Neural cell (in vitro differentiated cells): ENCODE measurements around the gene FER1L5. TPM values are rescaled to one million over a fixed set of nuclear protein-coding genes. Genes with fewer than 3 reads are reported as not detected.

Experiments used
- H2AFZ ChIP-seq: fragments of 200-600, 300-800 bp; sonication (generic), shearing (Covaris generic); 2 replicates; pipeline ENCODE4 v1.6.0; 2014; ENCODE audit warnings: low read depth, mild to moderate bottlenecking, antibody characterized with exemption, low read length, moderate library complexity
- H3F3A ChIP-seq: fragments of 200-600 bp; shearing (Covaris generic); 2 replicates; pipeline ENCODE4 v1.6.1; 2016; ENCODE audit warnings: mild to moderate bottlenecking, moderate library complexity, mixed read lengths, antibody characterized with exemption, low read length; ENCODE audit not compliant: insufficient read depth, poor library complexity, severe bottlenecking
- H3K27ac ChIP-seq: fragments of 200-600, 300-800 bp; sonication (generic), shearing (Covaris generic); 2 replicates; pipeline ENCODE4 v1.5.1; 2014; ENCODE audit warnings: mild to moderate bottlenecking, low read length, moderate library complexity
- H3K27me3 ChIP-seq: fragments of 300-800, 200-600 bp; sonication (generic), shearing (Covaris generic); 2 replicates; pipeline ENCODE4 v1.6.0; 2014; ENCODE audit warnings: mild to moderate bottlenecking, low read depth, low read length, moderate library complexity; ENCODE audit not compliant: insufficient read depth
- H3K36me3 ChIP-seq: fragments of 300-800, 200-600 bp; sonication (generic), shearing (Covaris generic); 2 replicates; pipeline ENCODE4 v1.5.1; 2014; ENCODE audit warnings: mild to moderate bottlenecking, antibody characterized with exemption, low read length, moderate library complexity; ENCODE audit not compliant: insufficient read depth
- H3K4me2 ChIP-seq: fragments of 300-800, 200-600 bp; sonication (generic), shearing (Covaris generic); 2 replicates; pipeline ENCODE4 v1.6.0; 2014; ENCODE audit warnings: mild to moderate bottlenecking, low read length
- H3K4me3 ChIP-seq: fragments of 300-800, 200-600 bp; sonication (generic), shearing (Covaris generic); 2 replicates; pipeline ENCODE4 v1.5.1; 2014; ENCODE audit warnings: mild to moderate bottlenecking, low read length, moderate library complexity
- H3K79me2 ChIP-seq: fragments of 200-600 bp; shearing (Covaris generic); replicated peaks from 2 replicates; pipeline ENCODE4 v1.6.0; 2014; ENCODE audit warnings: mild to moderate bottlenecking, low read length, moderate library complexity; ENCODE audit not compliant: insufficient read depth
- H3K9ac ChIP-seq: fragments of 300-800, 200-600 bp; sonication (generic), shearing (Covaris generic); 2 replicates; pipeline ENCODE4 v1.6.1; 2016; ENCODE audit warnings: mild to moderate bottlenecking, low read length, mixed read lengths
- H3K9me2 ChIP-seq: fragments of 200-600 bp; shearing (Covaris generic); 2 replicates; pipeline ENCODE4 v1.6.1; 2016; ENCODE audit warnings: mild to moderate bottlenecking, low read length, mixed read lengths; ENCODE audit not compliant: insufficient read depth
- H3K9me3 ChIP-seq: fragments of 200-600, 300-800 bp; sonication (generic), shearing (Covaris generic); 2 replicates; pipeline ENCODE4 v1.6.1; 2016; ENCODE audit warnings: mild to moderate bottlenecking, mixed run types, low read length, moderate library complexity, mixed read lengths
- H4K20me1 ChIP-seq: fragments of 200-600 bp; shearing (Covaris generic); 2 replicates; pipeline ENCODE4 v1.6.1; 2016; ENCODE audit warnings: mild to moderate bottlenecking, mixed run types; ENCODE audit not compliant: insufficient read depth
- EP300 ChIP-seq: fragments of 450-650 bp; conservative IDR thresholded peaks from 2 replicates; pipeline ENCODE4 v1.6.1; 2014; ENCODE audit warnings: antibody characterized with exemption, mild to moderate bottlenecking, moderate library complexity; ENCODE audit not compliant: poor library complexity, severe bottlenecking
- EZH2 ChIP-seq: fragments of 200-600, 300-800 bp; shearing (Covaris generic), sonication (generic); IDR thresholded peaks from 2 replicates; pipeline ENCODE4 v1.6.1; 2014; ENCODE audit warnings: antibody characterized with exemption, low read length, borderline replicate concordance, mild to moderate bottlenecking; ENCODE audit not compliant: insufficient read depth, poor library complexity, severe bottlenecking
- MXI1 ChIP-seq: fragments of 450-650 bp; conservative IDR thresholded peaks from 2 replicates; pipeline ENCODE4 v1.6.1; 2014; ENCODE audit warnings: antibody characterized with exemption, mild to moderate bottlenecking; ENCODE audit not compliant: poor library complexity, severe bottlenecking
- POLR2AphosphoS5 ChIP-seq: IDR thresholded peaks from 2 replicates; pipeline ENCODE4 v1.6.1; 2012
- RAD21 ChIP-seq: fragments of 450-650 bp; conservative IDR thresholded peaks from 2 replicates; pipeline ENCODE4 v1.6.1; 2014; ENCODE audit warnings: antibody characterized with exemption, mild to moderate bottlenecking, moderate library complexity
- SMC3 ChIP-seq: fragments of 450-650 bp; conservative IDR thresholded peaks from 2 replicates; pipeline ENCODE4 v1.6.1; 2014; ENCODE audit warnings: antibody characterized with exemption, mild to moderate bottlenecking, moderate library complexity; ENCODE audit not compliant: poor library complexity
- TAF1 ChIP-seq: IDR thresholded peaks from 2 replicates; pipeline ENCODE4 v1.6.1; 2012; ENCODE audit warnings: low read depth
- polyA plus RNA-seq: library from polyadenylated mRNA; depleted of rRNA; stranded (reverse); fragments of >200 nt; gene quantifications from 2 replicates; pipeline ENCODE4 v1.2.3, GENCODE V29; 2014
- TF ChIP-seq, protein P1 (sequence below): fragments of 450-650 bp; IDR thresholded peaks from 2 replicates; pipeline ENCODE4 v1.5.1; 2014; ENCODE audit warnings: antibody characterized with exemption, mild to moderate bottlenecking, moderate library complexity; ENCODE audit not compliant: poor library complexity, severe bottlenecking
- TF ChIP-seq, protein P2 (sequence below): IDR thresholded peaks from 2 replicates; pipeline ENCODE4 v1.6.1; 2012; ENCODE audit warnings: borderline replicate concordance

The FER1L5 gene
- polyA plus RNA-seq, 1 donor from 2014 or later, result 0.28 TPM

DNA sequence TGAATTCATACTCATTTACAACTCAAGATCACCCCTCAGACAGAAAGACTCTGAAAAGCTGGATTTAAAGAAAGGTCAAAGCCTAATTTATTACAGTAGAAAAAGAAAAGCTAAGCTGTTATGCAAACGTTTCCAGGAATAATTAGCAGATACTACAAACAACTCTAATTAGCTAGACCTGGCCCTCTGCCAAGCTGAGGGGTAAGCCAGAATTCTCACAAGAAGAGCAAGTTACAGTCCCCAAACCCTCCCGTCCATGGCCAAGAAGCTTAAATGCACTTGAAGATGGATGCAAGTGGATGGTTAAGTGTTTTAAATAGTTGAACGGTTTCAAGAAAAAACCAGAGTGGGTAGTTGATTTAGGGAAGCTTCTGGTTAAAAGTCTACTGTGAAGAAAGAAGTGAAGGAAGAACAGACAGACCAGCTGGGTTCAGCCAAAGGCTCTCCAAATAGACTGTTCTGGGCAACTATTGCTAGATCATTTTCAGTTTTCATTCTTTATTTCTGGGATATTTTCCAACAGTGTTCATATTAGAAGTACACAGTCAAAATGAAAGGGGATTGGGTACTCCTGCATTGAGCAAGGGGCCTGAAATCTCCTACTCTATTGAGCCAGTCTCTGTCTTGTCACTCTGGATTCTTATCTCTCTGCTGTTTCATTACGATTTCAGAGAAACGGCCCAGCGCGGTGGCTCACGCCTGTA lies 92.5 kb downstream of the FER1L5 start:
- no peaks in the 10 kb centered on the region for H3K27me3 ChIP-seq
- H3K9me3 ChIP-seq, result no peaks in the 10 kb centered on the region
- peaks cover 22% of the 10 kb centered on the region for H3K79me2 ChIP-seq
- H3K36me3 ChIP-seq, result no peaks in the 10 kb centered on the region
- no peaks in the 10 kb centered on the region for H4K20me1 ChIP-seq
- no peak overlapping the region for H2AFZ ChIP-seq
- no peak overlapping the region for H3K9ac ChIP-seq
- H3K4me2 ChIP-seq, result no peak overlapping the region
- TF ChIP-seq TAF1, result no peak
- TF ChIP-seq, protein P1, sequence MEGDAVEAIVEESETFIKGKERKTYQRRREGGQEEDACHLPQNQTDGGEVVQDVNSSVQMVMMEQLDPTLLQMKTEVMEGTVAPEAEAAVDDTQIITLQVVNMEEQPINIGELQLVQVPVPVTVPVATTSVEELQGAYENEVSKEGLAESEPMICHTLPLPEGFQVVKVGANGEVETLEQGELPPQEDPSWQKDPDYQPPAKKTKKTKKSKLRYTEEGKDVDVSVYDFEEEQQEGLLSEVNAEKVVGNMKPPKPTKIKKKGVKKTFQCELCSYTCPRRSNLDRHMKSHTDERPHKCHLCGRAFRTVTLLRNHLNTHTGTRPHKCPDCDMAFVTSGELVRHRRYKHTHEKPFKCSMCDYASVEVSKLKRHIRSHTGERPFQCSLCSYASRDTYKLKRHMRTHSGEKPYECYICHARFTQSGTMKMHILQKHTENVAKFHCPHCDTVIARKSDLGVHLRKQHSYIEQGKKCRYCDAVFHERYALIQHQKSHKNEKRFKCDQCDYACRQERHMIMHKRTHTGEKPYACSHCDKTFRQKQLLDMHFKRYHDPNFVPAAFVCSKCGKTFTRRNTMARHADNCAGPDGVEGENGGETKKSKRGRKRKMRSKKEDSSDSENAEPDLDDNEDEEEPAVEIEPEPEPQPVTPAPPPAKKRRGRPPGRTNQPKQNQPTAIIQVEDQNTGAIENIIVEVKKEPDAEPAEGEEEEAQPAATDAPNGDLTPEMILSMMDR, result no peak
- no peak for TF ChIP-seq SMC3
- no peak for TF ChIP-seq EP300
- TF ChIP-seq, protein P2, sequence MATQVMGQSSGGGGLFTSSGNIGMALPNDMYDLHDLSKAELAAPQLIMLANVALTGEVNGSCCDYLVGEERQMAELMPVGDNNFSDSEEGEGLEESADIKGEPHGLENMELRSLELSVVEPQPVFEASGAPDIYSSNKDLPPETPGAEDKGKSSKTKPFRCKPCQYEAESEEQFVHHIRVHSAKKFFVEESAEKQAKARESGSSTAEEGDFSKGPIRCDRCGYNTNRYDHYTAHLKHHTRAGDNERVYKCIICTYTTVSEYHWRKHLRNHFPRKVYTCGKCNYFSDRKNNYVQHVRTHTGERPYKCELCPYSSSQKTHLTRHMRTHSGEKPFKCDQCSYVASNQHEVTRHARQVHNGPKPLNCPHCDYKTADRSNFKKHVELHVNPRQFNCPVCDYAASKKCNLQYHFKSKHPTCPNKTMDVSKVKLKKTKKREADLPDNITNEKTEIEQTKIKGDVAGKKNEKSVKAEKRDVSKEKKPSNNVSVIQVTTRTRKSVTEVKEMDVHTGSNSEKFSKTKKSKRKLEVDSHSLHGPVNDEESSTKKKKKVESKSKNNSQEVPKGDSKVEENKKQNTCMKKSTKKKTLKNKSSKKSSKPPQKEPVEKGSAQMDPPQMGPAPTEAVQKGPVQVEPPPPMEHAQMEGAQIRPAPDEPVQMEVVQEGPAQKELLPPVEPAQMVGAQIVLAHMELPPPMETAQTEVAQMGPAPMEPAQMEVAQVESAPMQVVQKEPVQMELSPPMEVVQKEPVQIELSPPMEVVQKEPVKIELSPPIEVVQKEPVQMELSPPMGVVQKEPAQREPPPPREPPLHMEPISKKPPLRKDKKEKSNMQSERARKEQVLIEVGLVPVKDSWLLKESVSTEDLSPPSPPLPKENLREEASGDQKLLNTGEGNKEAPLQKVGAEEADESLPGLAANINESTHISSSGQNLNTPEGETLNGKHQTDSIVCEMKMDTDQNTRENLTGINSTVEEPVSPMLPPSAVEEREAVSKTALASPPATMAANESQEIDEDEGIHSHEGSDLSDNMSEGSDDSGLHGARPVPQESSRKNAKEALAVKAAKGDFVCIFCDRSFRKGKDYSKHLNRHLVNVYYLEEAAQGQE, result no peak
- TF ChIP-seq POLR2AphosphoS5, result no peak
- TF ChIP-seq MXI1, result no peak
- no peak for TF ChIP-seq RAD21
- no peak for TF ChIP-seq EZH2
- H3K4me3 ChIP-seq, result no peak overlapping the region
- no peak overlapping the region for H3K27ac ChIP-seq
- H3K9me2 ChIP-seq, result no peaks in the 10 kb centered on the region
- no peaks in the 10 kb centered on the region for H3F3A ChIP-seq

GRCh38 chr2:96737251-96737650 lies 94.7 kb downstream of the FER1L5 start:
- Histone ChIP-seq H3K27ac (no peak overlapping the region), H3K4me2 (no peak overlapping the region), H3K36me3 (no peaks in the 10 kb centered on the region), H3K9me2 (no peaks in the 10 kb centered on the region), H3K4me3 (no peak overlapping the region), H3K27me3 (no peaks in the 10 kb centered on the region), H3K9ac (no peak overlapping the region), H4K20me1 (no peaks in the 10 kb centered on the region), H2AFZ (no peak overlapping the region), H3K9me3 (no peaks in the 10 kb centered on the region), H3K79me2 (peaks cover 22% of the 10 kb centered on the region), H3F3A (no peaks in the 10 kb centered on the region)
- TF ChIP-seq EP300 (no peak), EZH2 (no peak), RAD21 (no peak), TAF1 (no peak), POLR2AphosphoS5 (no peak), MXI1 (no peak), SMC3 (no peak)
- TF ChIP-seq, protein P2, result no peak
- TF ChIP-seq, protein P1, result no peak
